NCI-H82 treated with DMSO at 0.1 percent for 48 hours (cell line): ENCODE results near the gene TMBIM1.
"Not testable (repeated sequence)": the region's sequence is repeated elsewhere in the genome, so short reads cannot be mapped to it uniquely, and the experiment has no call there.

ENCODE experiments used
- DNase-seq: peaks from one replicate; lab custom pipeline; 2025; ENCODE audit not compliant: unreplicated experiment; lab: John Stamatoyannopoulos, UW

The TMBIM1 gene

DNA sequence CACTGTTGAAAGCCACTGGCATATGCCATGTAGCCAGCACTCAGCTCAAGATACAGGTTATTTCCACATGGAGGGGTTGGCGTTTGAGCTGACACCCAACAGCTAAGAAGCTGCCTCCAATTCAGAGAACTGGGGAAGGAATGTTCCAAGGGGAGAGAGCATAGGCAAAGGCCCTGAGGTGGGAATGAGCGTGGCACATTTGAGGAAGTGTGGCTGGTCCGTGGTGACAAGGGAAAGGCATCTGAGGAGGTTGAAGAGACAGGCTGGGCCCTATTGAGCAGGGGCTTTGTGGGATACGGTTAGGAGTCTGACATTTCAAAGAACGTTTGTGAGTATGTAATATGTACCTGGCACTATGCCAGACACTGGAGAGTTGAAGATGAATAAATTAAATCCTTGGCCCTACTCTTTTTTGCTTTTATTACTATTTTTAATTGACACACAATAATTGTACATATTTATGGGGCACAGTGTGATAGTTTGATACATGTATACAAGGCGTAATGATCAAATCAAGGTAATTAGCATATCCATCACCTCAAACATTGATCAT, 27.6 kb upstream of the TMBIM1 start:
- no peak for DNase-seq

DNA sequence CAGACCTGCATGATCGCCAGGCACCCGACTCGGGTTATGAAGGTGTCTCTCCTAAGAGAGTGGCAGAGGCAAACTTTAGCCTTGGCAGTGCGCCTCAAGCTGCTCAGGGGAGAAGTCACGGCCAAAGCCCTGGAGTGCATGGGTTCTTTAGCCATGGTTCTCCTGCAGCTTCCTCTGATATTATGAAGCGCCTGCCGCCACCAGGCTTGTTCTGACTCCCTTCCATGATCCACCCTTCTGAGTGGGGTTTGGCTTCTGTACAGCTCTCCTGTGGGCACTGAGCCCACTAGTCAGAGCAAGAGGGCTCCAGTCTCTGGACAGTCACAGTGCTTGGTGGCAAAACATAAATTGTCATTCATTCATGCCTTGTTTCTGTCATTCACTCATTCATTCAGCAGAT, 25.9 kb upstream of the TMBIM1 start:
- no peak for DNase-seq

DNA sequence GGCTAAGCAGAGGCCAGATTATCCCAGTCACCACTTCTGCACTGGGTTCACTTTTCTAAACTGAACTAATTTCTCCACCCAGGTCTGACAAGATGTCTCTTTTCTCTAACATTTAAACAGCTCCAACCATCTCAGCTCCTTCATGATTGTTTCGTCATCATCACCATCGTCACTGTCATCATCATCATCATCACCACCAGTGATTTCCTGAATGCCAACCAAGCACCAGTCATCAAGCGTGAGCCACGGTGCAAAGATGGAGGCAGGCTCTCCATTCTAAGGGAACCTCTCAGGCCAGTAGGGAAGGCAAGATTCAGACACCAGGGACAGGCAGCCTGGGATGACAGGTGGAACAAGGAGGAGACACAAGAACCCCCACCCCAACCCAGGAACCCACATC, 25.5 kb upstream of the TMBIM1 start:
- no peak for DNase-seq

- no peak for DNase-seq
These were observed 25.0 kb upstream of the TMBIM1 start for GRCh38 chr2:218317303-218317630.

- no peak for DNase-seq
These were observed 23.1 kb upstream of the TMBIM1 start for GRCh38 chr2:218315397-218315796.

DNA sequence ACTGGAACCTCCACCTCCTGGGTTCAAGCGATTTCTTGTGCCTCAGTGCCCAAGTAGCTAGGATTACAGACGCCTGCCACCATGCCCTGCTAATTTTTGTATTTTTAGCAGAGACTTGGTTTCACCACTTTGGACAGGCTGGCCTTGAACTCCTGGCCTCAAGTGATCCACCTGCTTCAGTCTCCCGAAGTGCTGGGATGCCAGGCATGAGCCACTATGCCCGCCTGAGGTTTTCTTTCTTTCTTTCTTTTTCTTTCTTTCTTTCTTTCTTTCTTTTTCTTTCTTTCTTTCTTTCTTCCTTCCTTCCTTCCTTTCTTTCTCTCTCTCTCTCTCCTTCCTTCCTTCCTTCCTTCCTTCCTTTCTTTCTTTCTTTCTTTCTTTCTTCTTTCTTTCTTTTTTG, 22.5 kb upstream of the TMBIM1 start:
- not testable (repeated sequence) for DNase-seq

- DNase-seq = no peak
These were observed 21.1 kb upstream of the TMBIM1 start for GRCh38 chr2:218313356-218313755.

- DNase-seq = no peak
These were observed 20.0 kb upstream of the TMBIM1 start for GRCh38 chr2:218312267-218312756.

DNA sequence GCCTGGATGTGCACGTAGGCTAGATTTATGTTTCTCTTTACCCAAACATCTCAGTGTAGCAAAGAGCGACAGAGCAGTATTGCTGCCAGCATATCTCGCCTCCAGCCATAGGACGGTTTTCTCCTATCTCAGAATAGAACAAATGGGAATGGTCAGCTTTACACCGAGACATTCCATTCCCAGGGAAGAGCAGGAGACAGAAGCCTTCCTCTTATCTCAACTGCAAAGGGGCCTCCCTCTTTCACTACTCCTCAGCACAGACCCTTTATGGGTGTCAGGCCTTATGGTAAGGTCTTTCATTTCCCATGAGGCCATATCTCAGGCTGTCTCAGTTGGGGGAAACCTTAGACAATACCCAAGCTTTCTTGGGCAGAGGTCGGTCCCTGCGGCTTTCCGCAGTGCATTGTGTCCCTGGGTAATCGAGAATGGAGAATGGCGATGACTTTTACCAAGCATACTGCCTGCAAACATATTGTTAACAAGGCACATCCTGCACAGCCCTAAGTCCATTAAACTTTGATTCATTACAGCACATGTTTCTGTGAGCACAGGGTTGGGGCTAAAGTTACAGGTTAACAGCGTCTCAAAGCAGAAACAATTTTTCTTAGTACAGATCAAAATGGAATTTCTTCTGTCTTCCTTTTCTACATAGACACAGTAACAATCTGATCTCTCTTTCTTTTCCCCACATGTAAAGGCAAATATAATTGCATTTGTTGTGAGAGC, 19.4 kb upstream of the TMBIM1 start:
- not testable (repeated sequence) for DNase-seq

DNA sequence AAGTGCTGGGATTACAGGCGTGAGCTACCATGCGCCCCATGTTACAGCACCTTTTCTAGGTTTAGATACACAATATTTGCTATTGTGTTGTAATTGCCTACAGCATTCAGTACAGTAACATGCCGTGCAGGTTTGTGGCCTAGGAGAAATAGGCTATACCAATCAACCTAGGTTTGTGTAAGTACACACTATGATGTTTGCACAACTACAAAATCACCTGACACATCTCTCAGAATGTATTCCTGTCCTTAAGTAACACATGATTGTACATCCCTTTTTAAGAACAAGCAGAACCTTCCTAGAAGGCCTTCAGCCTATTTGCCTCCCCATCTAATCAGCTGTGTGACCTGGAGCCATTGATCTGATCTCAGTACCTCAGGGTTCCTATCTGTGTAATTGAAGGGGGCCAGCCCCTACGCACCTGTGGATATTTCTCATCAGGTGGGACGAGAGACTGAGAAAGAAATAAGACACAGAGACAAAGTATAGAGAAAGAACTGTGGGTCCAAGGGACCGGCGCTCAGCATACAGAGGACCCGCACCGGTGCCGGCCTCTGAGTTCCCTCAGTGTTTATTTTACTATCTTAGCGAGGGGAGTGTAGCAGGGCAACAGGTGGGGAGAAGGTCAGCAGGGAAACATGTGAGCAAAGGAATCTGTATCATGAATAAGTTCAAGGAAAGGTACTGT, 18.7 kb upstream of the TMBIM1 start:
- DNase-seq = no peak

DNA sequence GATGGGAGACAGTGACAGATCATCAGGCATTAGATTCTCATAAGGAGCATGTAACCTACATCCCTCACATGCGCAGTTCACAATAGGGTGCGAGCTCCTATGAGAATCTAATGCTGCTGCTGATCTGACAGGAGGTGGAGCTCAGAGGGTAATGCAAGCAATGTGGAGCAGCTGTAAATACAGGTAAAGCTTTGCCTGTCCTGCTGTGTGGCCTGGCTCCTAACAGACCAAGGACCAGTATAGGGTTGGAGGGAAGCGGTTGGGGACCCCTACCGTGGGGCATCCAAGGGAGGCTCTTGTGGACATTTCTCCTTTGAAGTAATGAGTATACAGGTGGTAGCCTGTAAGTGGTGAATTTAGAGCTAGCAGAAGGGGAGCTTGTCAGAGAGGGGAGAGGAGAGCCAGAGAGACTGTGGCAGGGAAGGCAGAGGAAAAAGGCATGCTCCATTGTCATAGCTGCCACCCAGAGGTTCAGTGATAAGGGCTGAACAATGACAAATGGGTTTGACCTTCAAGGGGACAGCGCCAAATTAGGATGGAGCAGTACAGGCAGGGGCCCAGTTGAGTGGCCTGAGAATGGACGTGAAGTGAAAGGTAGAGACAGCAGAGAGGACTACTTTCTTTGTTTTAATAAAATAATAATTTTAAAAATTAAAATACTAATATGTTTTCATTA, 15.2 kb upstream of the TMBIM1 start:
- no peak for DNase-seq

DNA sequence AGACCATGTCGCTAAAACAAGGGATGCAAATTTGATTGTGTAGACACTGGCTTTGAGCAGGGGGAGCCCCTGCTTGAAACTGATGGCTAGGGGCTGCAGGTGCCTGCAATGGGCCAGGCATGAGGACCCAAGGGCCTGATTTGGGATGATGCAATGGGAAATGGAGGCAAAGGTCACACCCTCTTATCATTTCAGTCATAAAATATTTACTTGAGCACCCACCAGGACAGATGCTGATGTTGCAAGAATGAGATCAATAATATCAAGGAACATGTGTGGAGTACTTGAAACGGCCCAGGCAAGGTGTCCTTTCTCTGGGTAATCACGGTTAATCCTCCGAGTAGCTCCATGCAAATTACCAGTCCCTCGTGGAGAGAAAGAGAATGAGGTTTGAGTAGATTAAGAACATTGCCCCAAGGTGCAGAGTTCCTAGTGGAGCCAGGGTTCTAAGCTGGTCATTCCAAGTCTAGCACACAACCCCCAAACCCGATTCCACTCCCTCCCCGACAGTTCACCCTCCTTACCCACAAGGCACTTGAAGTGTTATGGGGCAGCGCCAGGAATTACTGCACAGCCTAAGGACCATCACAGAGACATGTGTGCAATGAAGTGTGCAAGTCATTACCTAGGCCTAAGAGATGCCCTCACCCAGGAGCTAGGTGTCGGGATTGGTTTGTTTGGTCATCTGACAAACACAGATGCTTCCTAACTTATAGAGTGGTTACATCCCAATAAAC, 14.0 kb upstream of the TMBIM1 start:
- no peak for DNase-seq

- no peak for DNase-seq
These were observed 13.1 kb upstream of the TMBIM1 start for GRCh38 chr2:218305383-218305782.

DNA sequence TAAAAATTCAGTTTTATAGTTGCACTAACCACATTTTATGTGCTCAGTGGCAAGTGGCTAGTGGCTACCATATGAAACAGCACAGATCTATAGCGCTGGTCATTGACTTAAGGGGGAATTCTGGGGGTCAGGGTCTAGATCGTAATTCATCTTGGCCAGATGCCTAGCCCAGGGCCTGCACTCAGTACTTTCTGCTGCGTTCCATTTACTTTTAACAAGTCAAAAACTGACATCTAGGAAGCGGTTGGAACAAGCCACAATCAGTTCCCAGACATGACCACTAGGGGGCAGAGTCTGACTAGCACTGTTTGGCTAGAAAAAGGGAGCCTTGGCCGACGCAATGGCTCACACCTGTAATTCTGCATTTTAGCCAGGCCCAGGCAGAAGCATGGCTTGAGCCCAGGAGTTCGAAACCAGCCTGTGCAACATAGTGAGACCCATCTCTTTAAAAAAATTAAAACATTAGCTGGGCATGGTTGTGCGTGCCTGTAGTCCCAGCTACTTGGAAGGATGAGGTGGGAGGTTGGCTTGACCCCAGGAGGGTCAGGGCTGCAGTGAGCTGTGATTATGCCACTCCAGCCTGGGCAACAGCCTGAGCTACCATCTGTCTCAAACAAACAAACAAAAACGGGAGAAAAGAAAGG, 9.0 kb upstream of the TMBIM1 start:
- peak; percentile 66 for DNase-seq

GRCh38 chr2:218300141-218300540, 7.8 kb upstream of the TMBIM1 start:
- DNase-seq = no peak

GRCh38 chr2:218298314-218298875, 6.1 kb upstream of the TMBIM1 start:
- no peak for DNase-seq

- DNase-seq = no peak
These were observed 4.5 kb upstream of the TMBIM1 start for GRCh38 chr2:218296847-218297246.

DNA sequence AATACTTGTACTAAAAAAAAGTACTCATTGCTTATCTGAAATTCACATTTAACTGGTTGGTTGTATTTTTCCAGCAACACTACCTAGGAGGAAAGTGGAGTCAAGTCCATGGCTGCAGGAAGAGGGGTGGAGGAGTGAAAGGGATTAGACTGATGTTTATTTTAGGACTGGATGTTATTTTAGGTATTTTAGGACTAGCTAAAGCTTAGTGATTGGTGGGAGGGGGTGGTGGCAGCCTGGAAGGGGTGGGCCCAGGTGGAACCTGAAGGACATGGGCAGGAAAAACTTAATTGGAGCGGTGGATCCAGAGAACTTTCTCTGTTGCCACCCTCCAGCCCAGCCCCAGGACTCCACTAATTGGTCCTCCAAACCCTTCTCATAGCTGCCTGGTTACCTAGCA, 3.9 kb upstream of the TMBIM1 start:
- no peak for DNase-seq

GRCh38 chr2:218295029-218295428, 2.7 kb upstream of the TMBIM1 start:
- DNase-seq = no peak

GRCh38 chr2:218294430-218295022, 2.2 kb upstream of the TMBIM1 start:
- DNase-seq = peak; percentile 16
